HG03378 (cell line): ENCODE results near the gene ADIPOR1.
A peak's percentile ranks its signal among the peaks of the same experiment; 100 is the strongest.
"Not testable (repeated sequence)": the region's sequence is repeated elsewhere in the genome, so short reads cannot be mapped to it uniquely, and the experiment has no call there.

Experiments used
- ATAC-seq: cut with Tn5 transposase; IDR thresholded peaks from one replicate; pipeline ENCODE4 v1.9.1; 2021; ENCODE audit warnings: mild to moderate bottlenecking, moderate library complexity; ENCODE audit not compliant: unreplicated experiment

ADIPOR1 gene

DNA sequence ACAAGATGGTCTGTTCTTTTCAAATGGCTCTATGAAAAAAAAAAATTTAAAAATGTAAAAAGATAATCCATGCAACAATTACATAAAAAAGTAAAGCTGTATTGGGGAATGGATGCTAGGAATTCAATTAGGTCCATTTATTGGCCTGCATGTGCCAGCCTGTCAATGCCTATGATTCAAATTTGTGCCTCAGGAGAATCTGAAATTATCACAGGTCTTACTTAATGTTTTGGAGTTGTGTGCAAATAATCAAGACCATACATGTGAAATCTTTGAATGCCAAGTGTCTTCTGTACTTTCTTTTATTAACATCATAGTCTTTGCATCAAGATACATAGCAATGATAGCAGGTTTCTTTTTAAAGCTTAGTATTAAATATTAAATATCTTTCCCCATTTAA lies 17.6 kb downstream of the ADIPOR1 start:
- ATAC-seq = no peak

DNA sequence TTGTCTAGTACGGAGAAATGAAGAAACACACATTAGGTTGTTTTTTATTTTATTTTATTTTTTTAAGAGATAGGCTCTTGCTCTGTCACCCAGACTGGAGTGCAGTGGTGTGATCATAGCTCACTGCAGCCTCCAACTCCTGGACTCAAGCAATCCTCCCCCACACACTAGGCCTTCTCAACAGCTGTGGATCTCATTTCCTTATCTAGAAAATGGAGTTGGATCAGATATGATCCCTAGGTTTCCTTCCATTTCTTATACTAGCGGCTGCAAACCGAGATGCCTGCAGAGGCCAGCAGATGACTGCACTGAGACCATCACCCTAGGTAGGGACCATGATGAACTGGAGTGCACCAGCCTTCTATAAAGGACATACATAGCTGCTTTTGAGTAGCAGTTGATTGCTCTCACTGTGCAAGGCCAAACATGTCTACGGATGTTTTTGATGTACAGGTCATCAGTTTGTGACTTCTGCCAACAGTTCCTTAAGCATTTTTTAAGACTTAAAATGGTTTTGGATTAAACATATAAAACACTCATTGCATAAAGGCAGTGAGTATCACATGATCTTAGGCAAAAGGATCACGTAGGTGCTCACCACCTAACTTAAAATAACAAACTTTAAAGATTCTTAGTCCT lies 19.7 kb downstream of the ADIPOR1 start:
- ATAC-seq = no peak

DNA sequence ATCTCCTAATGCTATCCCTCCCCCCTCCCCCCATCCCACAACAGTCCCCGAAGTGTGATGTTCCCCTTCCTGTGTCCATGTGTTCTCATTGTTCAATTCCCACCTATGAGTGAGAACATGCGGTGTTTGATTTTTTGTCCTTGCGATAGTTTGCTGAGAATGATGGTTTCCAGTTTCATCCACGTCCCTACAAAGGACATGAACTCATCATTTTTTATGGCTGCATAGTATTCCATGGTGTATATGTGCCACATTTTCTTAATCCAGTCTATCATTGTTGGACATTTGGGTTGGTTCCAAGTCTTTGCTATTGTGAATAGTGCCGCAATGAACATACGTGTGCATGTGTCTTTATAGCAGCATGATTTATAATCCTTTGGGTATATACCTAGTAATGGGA lies 21.7 kb downstream of the ADIPOR1 start:
- ATAC-seq = not testable (repeated sequence)

DNA sequence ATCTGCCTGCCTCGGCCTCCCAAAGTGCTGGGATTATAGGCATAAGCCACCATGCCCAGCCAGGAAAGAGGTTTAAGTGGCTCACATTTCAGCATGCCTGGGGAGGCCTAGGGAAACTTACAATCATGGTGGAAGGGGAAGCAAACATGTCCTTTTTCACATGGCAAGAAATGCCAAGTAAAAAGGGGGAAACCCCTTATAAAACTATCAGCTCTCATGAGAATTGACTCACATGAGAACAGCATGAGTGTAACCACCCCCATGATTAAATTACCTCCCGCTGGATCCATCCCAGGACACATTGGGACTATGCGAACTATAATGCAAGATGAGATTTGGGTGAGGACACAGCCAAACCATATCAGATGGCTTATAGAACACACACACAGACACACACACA lies 22.3 kb downstream of the ADIPOR1 start:
- ATAC-seq = no peak

DNA sequence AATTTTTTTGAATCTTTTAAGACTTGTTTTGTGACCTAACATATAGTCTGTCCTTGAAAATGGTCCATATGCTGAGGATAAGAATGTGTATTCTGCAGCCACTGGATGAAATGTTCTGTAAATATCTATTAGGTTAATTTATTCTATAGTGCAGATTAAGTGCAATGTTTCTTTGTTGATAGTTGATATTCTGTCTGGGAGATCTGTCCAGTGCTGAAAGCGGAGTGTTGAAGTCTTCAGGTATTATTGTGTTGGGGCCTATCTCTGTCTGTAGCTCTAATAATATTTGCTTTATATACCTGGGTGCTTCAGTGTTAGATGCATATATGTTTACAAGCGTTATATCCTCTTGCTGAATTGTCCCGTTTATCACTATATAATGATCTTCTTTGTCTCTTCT lies 23.4 kb downstream of the ADIPOR1 start:
- no peak for ATAC-seq

DNA sequence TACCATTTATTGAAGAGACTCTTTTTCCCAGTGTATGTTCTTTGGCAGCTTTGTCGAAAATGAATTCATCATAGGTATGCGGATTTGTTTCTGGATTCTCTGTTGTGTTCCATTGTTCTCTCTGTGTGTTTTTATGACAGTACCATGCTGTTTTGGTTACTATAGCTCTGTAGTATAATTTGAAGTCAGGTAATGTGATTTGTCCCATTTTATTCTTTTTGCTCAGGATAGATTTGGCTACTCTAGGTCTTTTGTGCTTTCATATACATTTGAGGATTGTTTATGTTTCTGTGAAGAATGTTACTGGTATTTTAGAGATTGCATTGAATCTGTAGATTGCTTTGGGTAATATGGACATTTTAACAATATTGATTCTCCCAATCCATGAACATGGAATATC lies 25.6 kb downstream of the ADIPOR1 start:
- ATAC-seq = no peak

DNA sequence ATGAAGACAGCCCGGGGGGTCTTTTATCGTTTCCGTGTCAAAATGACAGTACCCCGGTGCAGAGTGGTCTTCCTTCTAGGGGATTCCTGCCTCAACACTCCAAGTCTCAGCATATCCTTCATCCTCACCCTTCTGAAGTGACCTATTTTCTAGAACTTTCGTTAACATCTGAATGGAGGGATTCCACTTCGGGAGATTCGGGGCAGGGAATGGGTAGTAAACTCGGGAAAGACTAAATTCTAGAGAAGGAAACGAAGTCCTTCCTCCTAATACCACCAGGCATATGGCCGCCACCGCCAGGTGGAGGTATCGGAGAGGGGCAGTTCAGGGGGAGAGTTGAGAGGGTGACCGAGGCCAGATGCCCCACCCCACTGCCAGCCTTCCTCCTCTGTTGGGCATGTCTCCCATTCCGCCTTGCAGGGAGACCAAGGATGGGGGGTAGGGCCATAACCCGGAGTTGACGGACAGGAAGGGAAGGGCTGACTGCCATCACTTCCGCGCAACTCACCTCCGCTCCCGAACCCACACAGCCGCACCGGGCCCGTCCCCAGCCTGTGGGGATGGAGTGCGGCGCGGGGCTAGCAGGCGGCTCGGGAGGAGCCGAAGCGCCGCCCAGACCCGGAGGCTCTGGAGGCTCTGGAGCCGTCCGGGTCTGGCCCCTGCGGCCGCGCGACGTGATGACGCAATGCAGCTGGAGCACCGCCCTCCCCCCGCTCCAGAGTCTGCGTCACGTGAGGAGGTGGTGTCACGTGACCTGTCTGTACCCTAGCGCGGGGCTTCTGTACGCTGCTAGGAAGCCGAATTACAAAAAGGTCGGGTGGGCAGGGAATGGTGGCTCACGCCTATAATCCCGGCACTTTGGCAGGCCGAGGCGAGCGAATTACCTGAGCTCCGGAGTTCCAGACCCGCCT lies 31.3 kb downstream of the ADIPOR1 start, which contains the start of gene KLHL12:
KLHL12 (minus strand) TSS at position 654 of the 911 bp plus-strand sequence. CDS start 2,072 bp downstream, outside the sequence.
- peak; percentile 57 for ATAC-seq

DNA sequence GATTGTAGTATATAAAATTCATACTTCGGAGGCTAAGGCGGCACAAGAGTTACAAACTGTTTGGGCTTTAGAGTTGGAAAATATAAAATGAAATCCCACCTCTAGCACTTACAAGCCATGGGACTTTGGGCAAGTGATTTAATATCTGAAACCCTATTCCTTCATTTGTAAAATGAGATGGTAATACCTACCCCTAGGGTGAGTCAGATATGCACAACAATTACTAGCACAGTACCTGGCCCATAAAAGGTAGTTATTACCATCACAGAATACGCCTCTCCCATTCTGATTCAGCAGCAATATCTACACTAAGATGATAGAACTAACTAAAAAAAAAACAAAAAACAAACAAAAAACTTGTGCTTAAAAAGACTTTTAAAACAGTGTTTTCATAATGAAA lies 34.6 kb downstream of the ADIPOR1 start:
- no peak for ATAC-seq

DNA sequence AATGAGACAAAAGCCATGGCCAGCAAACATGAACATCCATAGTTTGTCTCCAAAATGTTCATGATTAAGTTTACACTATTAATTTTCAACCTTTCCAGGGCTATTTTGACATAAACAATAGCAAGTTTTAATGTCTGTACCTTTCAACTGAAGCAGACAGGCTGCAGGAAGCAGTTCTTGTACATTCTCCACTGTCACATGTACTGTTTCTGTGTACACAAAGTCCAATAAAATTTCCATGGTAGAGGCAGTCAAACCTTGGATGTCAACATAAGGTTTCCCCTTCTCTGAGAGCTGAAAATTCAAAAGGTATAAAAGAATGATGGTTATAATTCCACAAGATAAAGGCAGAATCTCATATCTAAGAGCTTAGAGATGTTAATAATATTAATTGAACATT lies 38.5 kb downstream of the ADIPOR1 start:
- no peak for ATAC-seq

DNA sequence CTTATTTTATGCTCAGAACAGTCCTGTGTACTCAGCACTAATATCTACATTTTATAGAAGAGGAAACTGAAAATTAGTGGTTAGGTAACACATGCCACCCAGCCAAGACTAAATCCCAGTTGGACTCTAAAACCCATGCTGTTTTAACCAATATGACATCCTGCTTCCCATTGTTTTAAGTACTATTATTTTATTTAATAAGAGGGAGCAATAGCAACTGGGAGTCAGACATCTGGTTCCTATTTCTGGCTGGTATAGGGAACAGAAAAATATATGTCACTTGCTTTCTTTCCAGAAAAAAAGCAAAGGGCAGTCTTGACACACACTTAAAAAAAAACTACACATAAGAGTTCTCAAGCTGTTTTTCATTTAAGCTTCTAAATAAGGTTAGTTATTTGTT lies 43.0 kb downstream of the ADIPOR1 start:
- ATAC-seq = no peak

DNA sequence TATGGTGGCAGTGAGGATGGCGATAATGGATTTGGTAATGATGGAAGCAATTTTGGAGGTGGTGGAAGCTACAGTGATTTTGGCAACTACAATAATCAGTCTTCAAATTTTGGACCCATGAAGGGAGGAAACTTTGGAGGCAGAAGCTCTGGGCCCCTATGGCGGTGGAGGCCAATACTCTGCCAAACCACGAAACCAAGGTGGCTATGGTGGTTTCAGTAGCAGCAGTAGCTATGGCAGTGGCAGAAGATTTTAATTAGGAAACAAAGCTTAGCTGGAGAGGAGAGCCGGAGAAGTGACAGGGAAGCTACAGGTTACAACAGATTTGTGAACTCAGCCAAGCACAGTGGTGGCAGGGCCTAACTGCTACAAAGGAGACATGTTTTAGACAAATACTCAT lies 45.6 kb downstream of the ADIPOR1 start:
- ATAC-seq = not testable (repeated sequence)

DNA sequence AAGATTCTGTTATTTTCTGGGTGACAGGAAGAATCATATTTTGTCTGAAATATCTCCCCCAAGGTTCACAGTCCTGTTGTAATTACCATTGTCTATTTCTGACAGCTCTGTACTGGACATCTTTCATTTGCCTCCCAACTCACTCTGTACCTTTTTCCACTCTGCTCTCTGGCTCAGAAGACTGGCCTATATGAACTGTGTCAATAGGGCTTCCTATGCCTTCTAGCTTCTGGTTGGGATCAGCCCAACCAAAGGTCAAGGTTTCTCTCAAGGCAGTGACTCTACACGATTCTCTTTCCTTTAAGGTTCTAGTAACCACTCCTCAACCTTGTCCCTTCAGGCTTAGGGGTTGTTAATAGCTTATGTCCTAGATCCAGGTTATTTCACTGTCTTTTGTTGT lies 48.6 kb downstream of the ADIPOR1 start:
- no peak for ATAC-seq

DNA sequence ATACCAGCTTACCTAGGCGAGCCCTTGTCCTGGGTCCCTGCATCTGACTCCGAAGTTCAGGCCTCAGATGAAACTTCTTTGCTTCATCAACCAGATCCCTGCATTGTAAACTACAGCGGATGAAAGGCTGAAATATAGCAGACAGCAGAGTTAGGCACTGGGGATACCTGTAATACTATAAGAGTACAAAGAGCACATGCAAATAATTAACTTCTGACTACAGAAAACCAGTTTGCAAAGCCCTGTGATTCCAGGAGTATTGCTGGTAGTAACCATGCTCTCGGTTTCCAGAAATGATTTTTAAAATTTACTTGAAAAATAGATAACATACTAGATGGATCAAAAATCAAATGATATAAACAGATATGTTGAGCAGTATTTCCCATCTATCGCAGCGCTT lies 49.1 kb downstream of the ADIPOR1 start:
- no peak for ATAC-seq

DNA sequence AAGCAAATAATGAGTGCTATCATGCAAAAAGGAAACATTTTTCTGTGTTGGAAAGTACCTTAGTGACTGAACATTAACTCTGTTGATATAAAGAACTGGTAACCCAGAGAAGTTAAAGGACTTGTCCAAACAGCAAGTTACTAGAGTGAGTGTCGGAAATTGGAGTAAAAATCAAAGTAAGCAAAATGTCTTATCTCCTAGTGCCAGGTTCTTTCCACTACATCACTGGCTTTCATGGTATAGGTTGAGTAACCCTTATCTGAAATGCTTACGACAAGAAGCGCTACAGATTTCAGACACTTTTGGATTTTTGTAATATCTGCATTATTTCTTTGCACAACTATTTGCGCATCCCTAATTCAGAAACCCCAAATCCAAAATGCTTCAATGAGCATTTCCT lies 52.8 kb downstream of the ADIPOR1 start:
- ATAC-seq = no peak

DNA sequence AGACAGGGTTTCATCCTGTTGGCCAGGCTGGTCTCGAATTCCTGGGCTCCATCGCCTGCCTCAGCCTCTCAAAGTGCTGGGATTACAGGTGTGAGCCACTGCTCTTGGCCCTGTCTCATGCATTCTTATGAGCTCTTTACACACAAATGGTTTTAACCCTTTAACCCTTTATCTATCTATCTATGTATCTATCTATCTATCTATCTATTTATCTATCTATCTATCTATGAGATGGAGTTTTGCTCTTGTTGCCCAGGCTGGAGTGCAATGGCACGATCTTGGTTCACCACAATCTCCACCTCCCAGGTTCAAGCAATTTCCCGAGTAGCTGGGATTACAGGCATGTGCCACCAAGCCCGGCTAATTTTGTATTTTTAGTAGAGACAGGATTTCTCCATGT lies 54.3 kb downstream of the ADIPOR1 start:
- ATAC-seq = not testable (repeated sequence)

DNA sequence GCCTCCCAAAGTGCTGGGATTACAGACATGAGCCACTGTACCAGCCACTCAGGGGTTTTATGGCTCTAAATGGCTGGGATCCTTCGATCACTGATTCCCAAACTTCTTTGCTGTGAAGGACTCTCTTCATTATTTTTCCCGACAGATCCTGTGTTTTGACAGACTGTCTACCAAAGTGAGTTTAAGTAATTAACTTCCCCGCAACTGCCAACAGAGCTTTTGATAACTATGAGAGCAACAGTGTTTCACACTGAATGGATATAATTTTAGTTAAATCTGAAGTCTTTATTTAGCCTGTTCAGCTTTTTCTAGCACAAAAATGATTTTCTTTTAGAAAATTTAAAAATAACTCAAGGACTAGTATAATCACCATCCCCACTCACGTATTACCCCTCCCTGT lies 56.6 kb downstream of the ADIPOR1 start:
- ATAC-seq = no peak

DNA sequence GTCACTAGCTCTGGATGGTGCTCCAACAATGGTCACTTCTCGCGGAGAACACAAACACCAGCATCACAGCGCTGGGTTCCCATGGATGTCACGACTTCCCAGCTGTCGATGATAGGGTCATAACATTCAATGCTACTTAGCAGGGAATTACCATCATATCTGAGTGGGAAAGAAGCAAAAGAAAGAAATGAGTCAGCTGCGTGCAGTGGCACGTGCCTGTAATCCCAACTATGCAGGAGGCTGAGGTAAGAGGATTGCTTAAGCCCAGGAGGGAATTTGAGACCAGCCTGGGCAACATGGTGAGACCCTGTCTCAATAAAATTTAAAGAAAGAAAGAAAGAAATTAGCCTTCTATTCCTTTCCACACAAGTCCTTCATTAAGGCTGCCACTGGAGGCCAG lies 65.6 kb downstream of the ADIPOR1 start:
- ATAC-seq = no peak
